Occipital lobe (tissue), 2 donors: ENCODE data around the gene IMP3. TPM values are rescaled to one million over a fixed set of nuclear protein-coding genes. Genes with fewer than 3 reads are reported as not detected.

Source experiments
- DNase-seq: peaks from one replicate; lab custom pipeline; 2025; lab: John Stamatoyannopoulos, UW
- total RNA-seq: library from RNA; depleted of rRNA; stranded (reverse); fragments of >200 nt; gene quantifications from one replicate; pipeline ENCODE4 v1.2.3, GENCODE V29; 2014

Gene IMP3
- total RNA-seq, 1 donor from 2014 or later, result 35.9 TPM

DNA sequence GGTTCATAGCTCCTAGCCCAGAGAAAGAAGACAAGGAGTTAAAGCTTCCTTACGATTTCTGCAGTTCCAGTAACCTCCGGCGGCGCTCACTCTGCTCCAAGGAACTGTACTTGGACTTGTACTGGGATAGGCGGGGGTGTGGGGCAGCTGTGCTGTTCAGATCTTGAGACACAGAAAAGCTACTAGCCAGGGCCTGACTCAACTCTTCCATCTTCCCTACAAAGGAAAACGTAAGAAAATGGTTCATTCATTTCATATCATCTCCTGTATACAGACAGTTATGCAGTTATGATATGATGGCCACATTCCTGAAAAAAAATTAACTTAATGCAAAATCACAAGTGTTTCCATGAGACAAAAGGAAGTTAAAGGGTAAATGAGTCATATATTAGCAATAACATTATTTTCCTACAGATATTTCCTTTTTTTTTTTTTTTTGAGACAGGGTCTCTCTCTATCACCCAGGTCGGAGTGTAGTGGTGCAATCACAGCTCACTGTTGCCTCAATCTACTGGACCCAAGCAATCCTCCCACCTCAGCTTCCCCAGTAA is 19.1 kb downstream of the IMP3 start:
- no peak for DNase-seq

GRCh38 chr15:75620058-75620820 is 19.8 kb downstream of the IMP3 start:
- no peak for DNase-seq

GRCh38 chr15:75616766-75617165 is 23.3 kb downstream of the IMP3 start:
- no peak for DNase-seq

- DNase-seq, result no peak
Measured at GRCh38 chr15:75606711-75607699, 33.0 kb downstream of the IMP3 start.

GRCh38 chr15:75606026-75606425 is 34.0 kb downstream of the IMP3 start:
- DNase-seq, result no peak

DNA sequence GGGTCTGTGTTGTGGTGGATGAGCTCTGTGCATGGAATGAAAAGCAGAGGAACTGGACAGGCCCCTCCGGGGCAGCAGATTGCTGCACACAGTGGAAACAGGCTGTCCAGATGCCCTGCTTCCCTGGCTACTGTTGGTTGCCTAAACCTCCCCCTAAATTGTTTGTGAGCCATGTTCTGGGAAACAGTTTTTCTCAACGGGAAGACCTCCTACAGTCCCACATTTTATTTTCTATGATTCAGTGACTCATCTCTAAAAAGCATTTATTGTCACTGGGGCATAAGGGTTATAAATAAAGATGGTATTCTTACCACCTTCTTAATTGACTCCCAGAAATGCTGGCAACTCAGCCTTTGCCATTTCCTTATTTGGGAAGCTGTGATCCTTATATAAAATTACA is 40.6 kb downstream of the IMP3 start:
- no peak for DNase-seq

GRCh38 chr15:75598361-75598760 is 41.7 kb downstream of the IMP3 start:
- DNase-seq, result no peak

- no peak for DNase-seq
Measured at GRCh38 chr15:75597667-75598341, 42.2 kb downstream of the IMP3 start.

DNA sequence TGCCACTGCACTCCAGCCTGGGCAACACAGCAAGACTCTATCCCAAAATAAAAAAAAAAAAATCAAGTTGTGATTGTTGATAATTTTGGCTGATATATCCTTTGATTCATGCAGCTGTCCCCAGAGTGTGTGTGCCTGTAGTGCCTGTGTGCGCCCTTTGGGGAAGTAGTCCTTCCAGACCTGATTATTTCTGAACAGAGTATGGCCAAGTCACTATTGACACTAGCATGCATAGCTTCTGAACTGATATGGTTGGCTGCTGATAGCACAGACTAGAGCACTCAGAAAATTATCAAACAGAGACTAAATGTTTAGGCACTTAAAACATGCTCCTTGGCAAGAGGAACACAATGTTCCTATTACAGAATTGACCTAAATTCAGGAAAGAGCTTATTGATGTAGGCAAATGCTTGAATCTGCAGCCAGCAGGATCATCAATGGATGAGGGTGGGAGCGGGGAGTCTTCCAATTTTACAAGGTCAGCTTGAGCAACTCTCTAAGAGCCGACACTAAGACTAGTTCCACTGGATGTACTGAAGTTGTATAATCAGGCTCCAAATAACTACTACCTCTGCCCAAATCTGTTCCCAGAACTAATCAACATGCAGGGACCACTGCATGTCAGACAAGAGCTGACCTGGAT is 43.2 kb downstream of the IMP3 start:
- no peak for DNase-seq

GRCh38 chr15:75594276-75594675 is 45.7 kb downstream of the IMP3 start:
- no peak for DNase-seq

- DNase-seq, result no peak
Measured at GRCh38 chr15:75591655-75592364, 48.2 kb downstream of the IMP3 start.

DNA sequence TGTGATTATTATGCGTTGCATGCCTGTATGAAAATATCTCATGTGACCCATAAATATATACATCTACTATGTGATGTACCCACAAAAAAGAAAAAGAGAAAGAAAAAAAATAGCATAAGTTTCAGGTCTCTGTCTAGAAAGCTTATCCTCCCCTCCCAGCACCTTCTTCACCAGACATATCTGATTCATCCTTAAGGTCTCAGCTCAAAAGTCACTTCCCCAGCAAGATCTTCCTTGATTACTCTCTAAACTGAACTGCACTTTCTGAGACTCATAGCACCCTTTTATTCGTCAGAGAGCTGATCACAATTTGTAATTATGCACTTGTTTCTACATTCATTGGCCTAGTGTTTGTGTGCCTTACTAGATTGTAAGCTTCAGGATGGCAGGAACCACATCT is 49.8 kb downstream of the IMP3 start:
- no peak for DNase-seq

Other genes with a start within 250 kb of the IMP3 start
- gene SIN3A, start 188.5 kb downstream of the IMP3 start, total RNA-seq, result 34.8 TPM
- 29.3 TPM for gene PTPN9, start 60.9 kb downstream of the IMP3 start, total RNA-seq
- 26.0 TPM for gene SNUPN, start 14.5 kb downstream of the IMP3 start, total RNA-seq
- gene SNX33, start 7.7 kb upstream of the IMP3 start, total RNA-seq, result 1.4 TPM
- gene CSPG4, start 72.6 kb upstream of the IMP3 start, total RNA-seq, result 5.5 TPM
- gene UBE2Q2, start 203.2 kb upstream of the IMP3 start, total RNA-seq, result 78.9 TPM